ENCODE results near the gene SEC63.

- no peak for TF ChIP-seq POLR2A (IDR thresholded peaks at IDR 0.05)
- TF ChIP-seq, protein P1, sequence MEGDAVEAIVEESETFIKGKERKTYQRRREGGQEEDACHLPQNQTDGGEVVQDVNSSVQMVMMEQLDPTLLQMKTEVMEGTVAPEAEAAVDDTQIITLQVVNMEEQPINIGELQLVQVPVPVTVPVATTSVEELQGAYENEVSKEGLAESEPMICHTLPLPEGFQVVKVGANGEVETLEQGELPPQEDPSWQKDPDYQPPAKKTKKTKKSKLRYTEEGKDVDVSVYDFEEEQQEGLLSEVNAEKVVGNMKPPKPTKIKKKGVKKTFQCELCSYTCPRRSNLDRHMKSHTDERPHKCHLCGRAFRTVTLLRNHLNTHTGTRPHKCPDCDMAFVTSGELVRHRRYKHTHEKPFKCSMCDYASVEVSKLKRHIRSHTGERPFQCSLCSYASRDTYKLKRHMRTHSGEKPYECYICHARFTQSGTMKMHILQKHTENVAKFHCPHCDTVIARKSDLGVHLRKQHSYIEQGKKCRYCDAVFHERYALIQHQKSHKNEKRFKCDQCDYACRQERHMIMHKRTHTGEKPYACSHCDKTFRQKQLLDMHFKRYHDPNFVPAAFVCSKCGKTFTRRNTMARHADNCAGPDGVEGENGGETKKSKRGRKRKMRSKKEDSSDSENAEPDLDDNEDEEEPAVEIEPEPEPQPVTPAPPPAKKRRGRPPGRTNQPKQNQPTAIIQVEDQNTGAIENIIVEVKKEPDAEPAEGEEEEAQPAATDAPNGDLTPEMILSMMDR (IDR thresholded peaks at IDR 0.05 in 4 of 5, conservative IDR thresholded peaks at IDR 0.05 in 1 of 5): no peak
Measured at GRCh38 chr6:107867302-107867615, 90.7 kb downstream of the SEC63 start.

All from gastrocnemius medialis (tissue), 4 donors.